Activated T-helper 1 cell treated with anti-CD3 and anti-CD28 coated beads, Interleukin-12 subunit alpha, Interleukin-12 subunit beta, Interleukin-2, Interleukin-4 antibody, amounts not matched to agents 30 ng/mL and 10 ng/mL and 1 ng/mL, durations not matched to agents 14 hours and 24 hours and 36 hours (primary cell): ENCODE data around the gene UPK1A. TPM values are rescaled to one million over a fixed set of nuclear protein-coding genes. Genes with fewer than 3 reads are reported as not detected.

Experiments used
- DNase-seq: peaks from one replicate; pipeline ENCODE4 v3.0.0; 2021; ENCODE audit warnings: low spot score
- H3K27ac Mint-ChIP-seq: one replicate; pipeline ENCODE4 v1.8.0; 2021; ENCODE audit warnings: mild to moderate bottlenecking, mixed read lengths
- H3K27me3 Mint-ChIP-seq: one replicate; pipeline ENCODE4 v1.8.0; 2022; ENCODE audit warnings: mild to moderate bottlenecking, moderate library complexity, mixed read lengths; ENCODE audit not compliant: insufficient read depth
- H3K36me3 Mint-ChIP-seq: one replicate; pipeline ENCODE4 v1.8.0; 2021; ENCODE audit warnings: low read depth, mixed read lengths
- H3K4me1 Mint-ChIP-seq: one replicate; pipeline ENCODE4 v1.8.0; 2021; ENCODE audit warnings: low read depth, mixed read lengths
- H3K4me3 Mint-ChIP-seq: one replicate; pipeline ENCODE4 v1.8.0; 2021; ENCODE audit warnings: mild to moderate bottlenecking, moderate library complexity, mixed read lengths
- H3K9me3 Mint-ChIP-seq: one replicate; pipeline ENCODE4 v1.8.0; 2021; ENCODE audit warnings: mixed read lengths
- intact Hi-C: fragments of 100-400 bp; cut with micrococcal nuclease; formaldehyde crosslinking; loops from one replicate; pipeline ENCODE4 v1.15.1; 2024
- total RNA-seq: library from RNA; stranded (reverse); gene quantifications from 2 replicates; pipeline ENCODE4 v1.2.3, GENCODE V29; 2022

UPK1A gene
- total RNA-seq, 1 donor from 2014 or later: 0.41 TPM

DNA sequence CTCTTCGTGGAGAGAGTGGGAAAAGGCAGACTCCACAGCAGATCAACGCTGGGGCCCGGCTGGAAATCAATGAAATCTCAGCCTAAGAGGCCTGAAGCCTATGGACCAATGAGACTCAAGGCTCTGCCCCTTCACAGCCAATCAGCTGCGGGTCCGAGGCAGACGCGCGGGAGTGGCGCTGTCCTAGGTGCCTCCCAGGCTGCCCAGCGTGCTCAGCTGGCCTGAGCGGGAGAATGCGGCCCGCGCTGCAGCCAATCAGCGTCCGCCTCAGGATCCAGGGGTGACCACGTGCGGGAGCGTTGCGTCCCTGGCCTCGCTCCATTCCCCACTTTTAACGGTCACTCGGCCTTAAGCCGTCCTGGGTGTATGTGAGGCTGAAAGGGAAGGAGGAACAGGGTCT is 37.9 kb downstream of the UPK1A start, which contains the start of gene ZBTB32:
Gene ZBTB32, plus strand, starts transcription at position 341 of the 400 bp plus-strand sequence. CDS start 10,069 bp downstream, outside the sequence.
- no peak for DNase-seq
- intact Hi-C loops: no loop called here
- peaks cover 2% of the 10 kb centered on the region for H3K36me3 Mint-ChIP-seq
- H3K9me3 Mint-ChIP-seq: no peaks in the 10 kb centered on the region
- H3K4me3 Mint-ChIP-seq: no peak within 1 kb of the TSS
- H3K4me1 Mint-ChIP-seq: peaks cover 11% of the 10 kb centered on the region
- no peaks in the 10 kb centered on the region for H3K27me3 Mint-ChIP-seq
- no peak within 1 kb of the TSS for H3K27ac Mint-ChIP-seq

DNA sequence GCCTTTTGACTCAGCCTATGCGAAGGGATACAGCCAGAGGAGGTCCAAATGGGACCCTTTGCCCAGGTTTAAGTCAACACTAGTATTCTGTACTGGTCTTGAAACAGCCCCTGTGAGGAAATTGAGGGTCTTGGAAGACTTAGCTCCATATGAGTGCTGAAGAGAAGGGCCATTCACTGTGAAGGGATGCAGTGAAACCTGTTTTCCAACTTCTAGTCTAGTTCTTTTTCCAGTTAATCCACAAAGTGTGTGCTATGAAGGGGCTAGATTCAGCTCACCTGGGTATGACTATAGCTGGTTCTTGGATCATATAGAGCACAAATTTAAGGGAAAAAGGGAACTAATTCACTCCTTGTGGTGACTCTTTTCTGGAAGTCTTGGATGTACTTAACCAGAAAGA is 42.1 kb downstream of the UPK1A start:
- intact Hi-C loops: no loop called here
- DNase-seq: no peak
- Mint-ChIP-seq H3K4me1 (peaks cover 30% of the 10 kb centered on the region), H3K4me3 (no peak overlapping the region), H3K36me3 (peaks cover 2% of the 10 kb centered on the region), H3K27me3 (no peaks in the 10 kb centered on the region), H3K27ac (no peak overlapping the region), H3K9me3 (no peaks in the 10 kb centered on the region)

DNA sequence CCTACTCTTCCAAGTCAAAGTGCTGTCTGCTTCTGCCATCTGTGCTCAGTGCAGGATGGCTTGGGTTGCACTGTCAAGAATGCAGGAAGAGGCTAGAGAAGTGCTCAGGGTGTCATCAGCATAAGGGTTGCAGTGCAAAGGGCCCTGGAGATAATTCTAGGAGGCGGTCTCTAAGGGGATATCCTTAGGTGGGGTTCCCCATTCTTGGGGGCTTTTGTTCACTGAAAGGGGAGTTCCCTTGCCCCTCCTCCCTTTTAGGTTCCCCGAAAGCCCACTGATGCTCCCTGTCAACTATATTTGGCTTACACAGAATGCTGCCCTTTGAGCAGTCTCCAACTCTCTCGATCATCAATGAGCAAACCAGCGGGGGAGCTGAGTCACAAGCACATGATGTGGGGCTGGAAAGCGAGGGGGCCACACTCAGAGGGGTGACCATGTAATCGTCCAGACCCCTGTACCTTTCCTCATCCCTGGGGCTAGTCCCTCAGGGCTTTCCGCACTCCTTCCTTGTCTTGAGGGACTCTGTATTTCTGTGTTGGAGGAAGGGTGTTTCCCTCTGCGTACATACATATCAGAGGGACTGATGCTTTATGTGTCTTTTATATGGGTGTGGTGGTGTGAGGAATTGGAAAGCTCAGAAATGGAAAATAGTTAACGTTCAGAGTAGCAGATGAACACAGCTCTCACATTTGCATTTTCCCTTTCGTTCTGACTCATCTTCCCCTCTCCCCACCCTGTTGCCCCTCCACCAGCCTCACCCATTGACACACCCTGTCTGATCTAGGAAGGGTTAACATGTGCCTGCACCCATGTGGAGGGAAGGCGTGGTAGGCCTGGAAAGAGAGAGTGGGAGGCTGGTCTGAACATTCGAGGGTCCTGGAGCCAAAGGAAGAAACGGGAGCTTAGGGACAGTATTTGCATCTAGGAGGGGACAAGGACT is 44.7 kb downstream of the UPK1A start:
- Mint-ChIP-seq H3K27ac (peak overlapping the region; percentile 95), H3K36me3 (peaks cover 18% of the 10 kb centered on the region), H3K4me3 (peak overlapping the region; percentile 63), H3K4me1 (peaks cover 46% of the 10 kb centered on the region), H3K27me3 (no peaks in the 10 kb centered on the region), H3K9me3 (no peaks in the 10 kb centered on the region)
- peak; percentile 63 for DNase-seq
- intact Hi-C loops: loop anchor here (1.0 to 2.0 kb wide), 3 partner anchors 9 to 188 kb away; no protein-coding TSS in a partner anchor

DNA sequence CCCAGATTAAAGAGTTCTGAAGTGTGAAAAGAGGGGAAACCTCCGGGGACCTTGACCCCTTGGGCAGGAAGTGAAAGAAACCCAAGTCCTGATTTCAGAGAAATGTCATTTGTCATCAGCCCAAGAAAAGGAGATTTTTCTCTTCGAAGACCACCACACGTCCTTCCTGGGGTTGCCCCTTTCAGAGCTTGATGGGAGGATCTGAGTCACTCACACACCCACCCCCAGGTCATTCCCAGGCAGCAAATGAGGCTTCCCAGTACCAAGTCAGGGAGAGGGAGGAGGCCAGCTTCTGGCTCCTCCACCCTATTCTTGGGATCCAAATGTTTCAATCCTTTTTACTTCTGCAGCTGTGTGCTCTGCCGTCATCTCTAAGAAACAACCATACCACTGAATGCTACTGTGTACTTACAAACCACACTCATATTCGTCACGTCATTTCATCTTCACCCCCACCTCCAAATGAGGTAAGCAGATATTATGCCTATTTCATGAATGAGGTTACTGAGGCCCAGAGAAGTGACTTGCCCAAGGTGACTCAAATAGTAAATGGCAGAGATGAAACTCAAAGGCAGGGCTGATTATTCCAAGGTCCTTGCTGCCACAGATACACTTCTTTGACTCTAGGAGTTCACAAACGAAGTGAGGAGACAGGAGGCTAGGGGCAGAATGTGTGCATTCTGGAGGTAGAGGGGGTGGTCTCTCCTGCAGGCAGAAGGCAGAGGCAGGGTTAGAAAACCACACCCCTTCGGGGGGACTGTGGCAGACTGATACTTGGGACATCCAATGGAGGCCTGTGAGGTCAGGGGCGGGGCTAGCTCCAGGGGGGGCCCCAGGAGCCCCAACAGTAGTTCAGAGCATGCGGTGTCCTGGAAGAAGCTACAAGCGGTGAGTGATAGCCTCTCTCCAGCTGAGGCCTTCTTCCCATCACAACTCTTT is 46.5 kb downstream of the UPK1A start:
- Mint-ChIP-seq H3K36me3 (peaks cover 25% of the 10 kb centered on the region), H3K4me1 (peaks cover 53% of the 10 kb centered on the region), H3K27me3 (no peaks in the 10 kb centered on the region), H3K27ac (peak overlapping the region; percentile 95), H3K9me3 (no peaks in the 10 kb centered on the region), H3K4me3 (peak overlapping the region; percentile 99)
- intact Hi-C loops: loop anchor here (1.0 kb wide), 1 partner anchor 218 kb away; no protein-coding TSS in a partner anchor
- peak; percentile 64 for DNase-seq

DNA sequence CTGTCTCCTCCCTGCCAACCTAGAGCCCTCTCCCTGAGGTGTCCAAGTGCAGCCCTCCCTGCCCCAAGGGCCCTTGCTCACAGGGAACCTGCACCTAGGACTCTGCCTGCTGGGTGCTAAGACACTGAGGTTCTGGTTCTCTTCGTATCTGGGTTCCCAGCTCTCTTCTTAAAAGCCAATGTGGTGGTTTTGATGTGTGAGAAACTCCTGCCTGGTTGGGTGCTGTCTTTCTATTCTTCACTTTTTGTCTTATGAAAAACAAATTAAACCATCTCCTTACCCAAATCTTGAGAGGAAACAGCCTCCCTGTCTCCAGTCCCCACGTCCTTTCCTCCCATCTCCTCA is 47.2 kb downstream of the UPK1A start:
- Mint-ChIP-seq H3K36me3 (peaks cover 25% of the 10 kb centered on the region), H3K4me3 (peak overlapping the region; percentile 99), H3K9me3 (no peaks in the 10 kb centered on the region), H3K27ac (peak overlapping the region; percentile 95), H3K27me3 (no peaks in the 10 kb centered on the region), H3K4me1 (peaks cover 53% of the 10 kb centered on the region)
- intact Hi-C loops: loop anchor here (1.0 kb wide), 1 partner anchor 218 kb away; no protein-coding TSS in a partner anchor
- no peak for DNase-seq

DNA sequence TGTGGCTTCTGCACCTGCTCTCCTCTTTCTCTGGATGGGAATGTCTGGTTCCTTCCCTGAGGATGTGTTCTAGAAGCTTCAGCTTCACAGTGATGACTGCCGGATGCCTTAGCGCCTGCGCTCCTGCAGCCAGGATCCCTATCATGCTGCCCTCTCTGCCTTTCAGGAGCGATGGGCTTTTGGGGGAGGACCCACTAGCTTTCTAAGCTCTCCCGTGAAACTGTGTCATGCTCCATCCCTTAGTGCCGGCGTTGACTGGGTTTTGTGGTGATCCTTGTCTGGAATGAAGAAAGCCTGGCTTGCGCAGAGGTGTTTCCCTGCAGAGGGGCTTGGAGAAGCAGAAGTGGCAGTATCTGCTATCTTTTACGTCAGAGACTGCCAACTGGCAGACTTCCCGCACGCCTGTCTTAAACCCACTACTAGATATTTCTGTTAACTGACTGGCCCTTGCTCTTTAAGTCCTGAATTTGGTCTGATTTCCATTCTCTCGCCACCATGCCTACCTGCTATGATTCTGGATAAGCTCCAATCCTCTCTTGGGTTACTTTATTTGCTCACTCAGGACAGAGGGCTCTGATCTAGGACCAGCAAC is 47.7 kb downstream of the UPK1A start:
- no peaks in the 10 kb centered on the region for H3K27me3 Mint-ChIP-seq
- H3K27ac Mint-ChIP-seq: peak overlapping the region; percentile 95
- no peaks in the 10 kb centered on the region for H3K9me3 Mint-ChIP-seq
- H3K4me3 Mint-ChIP-seq: peak overlapping the region; percentile 99
- intact Hi-C loops: loop anchor here (1.0 kb wide), 1 partner anchor 217 kb away; no protein-coding TSS in a partner anchor
- H3K36me3 Mint-ChIP-seq: peaks cover 25% of the 10 kb centered on the region
- no peak for DNase-seq
- peaks cover 57% of the 10 kb centered on the region for H3K4me1 Mint-ChIP-seq

DNA sequence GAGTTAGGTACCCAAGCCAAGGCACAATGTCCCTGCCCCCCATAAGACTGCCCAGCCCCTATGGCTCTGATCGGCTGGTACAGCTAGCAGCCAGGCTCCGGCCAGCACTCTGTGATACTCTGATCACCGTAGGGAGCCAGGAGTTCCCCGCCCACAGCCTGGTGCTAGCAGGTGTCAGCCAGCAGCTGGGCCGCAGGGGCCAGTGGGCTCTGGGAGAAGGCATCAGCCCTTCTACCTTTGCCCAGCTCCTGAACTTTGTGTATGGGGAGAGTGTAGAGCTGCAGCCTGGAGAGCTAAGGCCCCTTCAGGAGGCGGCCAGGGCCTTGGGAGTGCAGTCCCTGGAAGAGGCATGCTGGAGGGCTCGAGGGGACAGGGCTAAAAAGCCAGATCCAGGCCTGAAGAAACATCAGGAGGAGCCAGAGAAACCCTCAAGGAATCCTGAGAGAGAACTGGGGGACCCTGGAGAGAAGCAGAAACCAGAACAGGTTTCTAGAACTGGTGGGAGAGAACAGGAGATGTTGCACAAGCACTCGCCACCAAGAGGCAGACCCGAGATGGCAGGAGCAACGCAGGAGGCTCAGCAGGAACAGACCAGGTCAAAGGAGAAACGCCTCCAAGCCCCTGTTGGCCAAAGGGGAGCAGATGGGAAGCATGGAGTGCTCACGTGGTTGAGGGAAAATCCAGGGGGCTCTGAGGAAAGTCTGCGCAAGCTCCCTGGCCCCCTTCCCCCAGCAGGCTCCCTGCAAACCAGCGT is 48.5 kb downstream of the UPK1A start:
- H3K4me3 Mint-ChIP-seq: peak overlapping the region; percentile 99
- H3K36me3 Mint-ChIP-seq: peaks cover 28% of the 10 kb centered on the region
- H3K27ac Mint-ChIP-seq: peak overlapping the region; percentile 95
- no peak for DNase-seq
- H3K27me3 Mint-ChIP-seq: no peaks in the 10 kb centered on the region
- peaks cover 64% of the 10 kb centered on the region for H3K4me1 Mint-ChIP-seq
- no peaks in the 10 kb centered on the region for H3K9me3 Mint-ChIP-seq
- intact Hi-C loops: loop anchor here (5.0 kb wide), 2 partner anchors 167 to 298 kb away; partner anchors contain the start of genes ALKBH6 and TMEM147

DNA sequence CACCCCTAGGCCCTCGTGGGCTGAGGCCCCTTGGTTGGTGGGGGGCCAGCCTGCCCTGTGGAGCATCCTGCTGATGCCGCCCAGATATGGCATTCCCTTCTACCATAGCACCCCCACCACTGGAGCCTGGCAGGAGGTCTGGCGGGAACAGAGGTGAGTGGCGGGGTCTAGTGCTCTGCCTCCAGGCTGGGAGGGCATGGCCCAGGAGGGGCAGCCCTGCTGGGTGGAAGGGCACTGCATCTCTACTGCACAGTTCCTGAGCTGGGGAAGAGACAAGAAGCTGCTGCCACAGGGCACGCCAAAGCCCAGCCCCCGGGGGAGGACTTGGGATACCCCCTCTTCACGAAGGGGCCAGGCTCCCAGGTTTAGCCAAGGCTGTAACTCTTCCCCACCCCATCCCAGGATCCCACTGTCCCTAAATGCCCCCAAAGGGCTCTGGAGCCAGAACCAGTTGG is 49.1 kb downstream of the UPK1A start:
- H3K27ac Mint-ChIP-seq: peak overlapping the region; percentile 98

DNA sequence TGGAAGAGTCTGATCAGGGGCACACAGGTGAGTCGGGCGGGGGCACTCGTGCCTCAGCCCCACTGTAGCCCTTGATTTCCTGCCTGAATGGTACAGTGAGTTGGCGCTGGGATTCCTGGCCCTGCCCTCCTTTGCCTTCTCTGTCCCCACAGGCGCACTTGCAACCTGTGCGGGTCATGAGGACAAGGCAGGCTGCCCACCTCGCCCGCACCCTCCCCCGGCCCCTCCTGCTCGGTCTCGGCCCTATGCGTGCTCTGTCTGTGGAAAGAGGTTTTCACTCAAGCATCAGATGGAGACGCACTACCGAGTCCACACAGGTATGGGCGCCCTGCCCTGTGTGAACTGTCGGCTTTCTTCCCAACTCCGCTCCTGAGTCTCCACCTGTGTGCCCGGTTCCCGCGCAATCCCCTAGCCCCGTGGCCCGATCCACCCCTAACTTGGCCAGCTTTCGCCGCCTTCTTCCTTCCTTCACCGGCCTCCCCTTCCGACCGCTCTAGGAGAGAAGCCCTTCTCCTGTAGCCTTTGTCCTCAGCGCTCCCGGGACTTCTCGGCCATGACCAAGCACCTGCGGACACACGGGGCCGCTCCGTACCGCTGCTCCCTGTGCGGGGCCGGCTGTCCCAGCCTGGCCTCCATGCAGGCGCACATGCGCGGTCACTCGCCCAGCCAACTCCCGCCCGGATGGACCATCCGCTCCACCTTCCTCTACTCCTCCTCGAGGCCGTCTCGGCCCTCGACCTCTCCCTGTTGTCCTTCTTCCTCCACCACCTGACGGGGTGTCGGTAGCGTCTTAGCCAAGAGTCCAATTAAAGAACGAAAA is 49.9 kb downstream of the UPK1A start:
- intact Hi-C loops: loop anchor here (2.0 to 5.0 kb wide), 3 partner anchors 169 to 399 kb away; partner anchors contain the start of genes ALKBH6, POLR2I, TBCB and TMEM147
- no peaks in the 10 kb centered on the region for H3K27me3 Mint-ChIP-seq
- H3K9me3 Mint-ChIP-seq: no peaks in the 10 kb centered on the region
- H3K4me1 Mint-ChIP-seq: peaks cover 56% of the 10 kb centered on the region
- no peak for DNase-seq
- peak overlapping the region; percentile 98 for H3K27ac Mint-ChIP-seq
- H3K36me3 Mint-ChIP-seq: peaks cover 33% of the 10 kb centered on the region
- peak overlapping the region; percentile 99 for H3K4me3 Mint-ChIP-seq

More for the DNA sequence above, 49.1 kb downstream of the UPK1A start:
- intact Hi-C loops: loop anchor here (5.0 kb wide), 2 partner anchors 168 to 297 kb away; partner anchors contain the start of genes ALKBH6 and TMEM147
- peak overlapping the region; percentile 99 for H3K4me3 Mint-ChIP-seq
- peaks cover 31% of the 10 kb centered on the region for H3K36me3 Mint-ChIP-seq
- H3K9me3 Mint-ChIP-seq: no peaks in the 10 kb centered on the region
- no peak for DNase-seq
- no peaks in the 10 kb centered on the region for H3K27me3 Mint-ChIP-seq
- H3K4me1 Mint-ChIP-seq: peaks cover 64% of the 10 kb centered on the region

DNA sequence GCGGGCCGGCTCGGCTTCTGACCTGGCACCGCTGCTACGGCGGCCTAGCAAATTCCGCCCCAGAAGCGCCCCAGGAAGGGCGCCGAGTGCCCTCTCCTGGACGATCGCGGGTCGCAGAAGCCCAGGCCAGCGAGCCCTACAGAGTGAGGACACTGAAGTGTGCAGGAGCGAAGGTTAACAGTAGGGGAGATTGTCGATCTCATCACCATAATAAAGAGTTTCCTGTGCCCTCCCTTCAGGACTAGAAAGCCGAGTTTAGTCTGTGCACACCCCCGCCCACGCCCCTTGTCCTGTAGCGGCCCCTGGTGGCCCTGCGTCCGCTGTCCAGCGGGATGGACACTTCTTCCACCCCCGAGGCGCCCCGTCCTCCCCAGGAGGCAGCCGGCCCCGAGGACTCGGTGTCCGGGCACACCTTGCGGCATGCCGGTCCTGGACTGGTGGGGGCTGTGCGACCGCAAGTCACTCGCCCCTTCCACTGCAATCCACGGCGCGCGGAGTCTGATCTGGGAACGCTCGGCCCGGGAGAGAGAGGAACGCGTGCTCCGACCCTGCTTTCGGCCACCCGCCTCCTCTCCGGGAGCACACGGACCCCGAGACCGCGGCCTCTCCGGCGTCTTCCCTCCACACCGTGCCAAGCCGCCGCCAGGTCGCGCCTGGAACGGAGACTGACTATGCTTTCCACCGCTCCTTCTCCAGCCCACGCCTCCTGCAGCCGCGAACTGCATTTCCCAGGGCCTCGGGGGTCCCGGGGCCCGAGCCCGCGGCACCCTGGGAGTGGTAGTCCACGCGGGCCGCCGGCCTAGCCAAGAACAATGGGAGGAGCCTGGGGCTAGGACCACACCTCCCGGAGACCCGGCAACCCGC is 50.7 kb downstream of the UPK1A start:
- Mint-ChIP-seq H3K4me3 (peak overlapping the region; percentile 99), H3K27ac (peak overlapping the region; percentile 98), H3K36me3 (peaks cover 40% of the 10 kb centered on the region), H3K9me3 (no peaks in the 10 kb centered on the region), H3K27me3 (no peaks in the 10 kb centered on the region), H3K4me1 (peaks cover 50% of the 10 kb centered on the region)
- peak; percentile 97 for DNase-seq
- intact Hi-C loops: loop anchor here (1.0 to 5.0 kb wide), 15 partner anchors 15 to 398 kb away; partner anchors contain the start of genes ALKBH6, ARHGAP33, COX6B1 and NFKBID
